PC-3 (cell line): ENCODE results near the gene CAPS2. TPM values are rescaled to one million over a fixed set of nuclear protein-coding genes. Genes with fewer than 3 reads are reported as not detected.

ENCODE experiments used
- ATAC-seq: fragments of 200-7000 bp; cut with Tn5 transposase; 2 replicates; pipeline ENCODE4 v1.9.1; 2020; ENCODE audit warnings: mild to moderate bottlenecking, moderate library complexity
- BruUV-seq: library from RNA; stranded (reverse); fragments of 400-500 nt; replicated peaks from 2 replicates; lab custom pipeline; 2021; lab: Mats Ljungman, UMichigan
- CTCF ChIA-PET: fragments of 300-600 bp; sonication (Branson Sonifier 250); formaldehyde crosslinking; loops from one replicate; lab custom pipeline; 2022; ENCODE audit warnings: antibody characterized with exemption; lab: Charles Lee
- POLR2A ChIA-PET: fragments of 300-600 bp; sonication (Branson Sonifier 250); formaldehyde crosslinking; loops from one replicate; lab custom pipeline; 2022; ENCODE audit warnings: antibody characterized with exemption; ENCODE audit not compliant: unreplicated experiment; lab: Charles Lee
- DNase-seq: peaks from one replicate; pipeline ENCODE4 v3.0.0-alpha.2; 2015
- H2AFZ ChIP-seq: fragments of 300-600 bp; sonication (generic); 2 replicates; pipeline ENCODE4 v1.6.0; 2016; ENCODE audit warnings: antibody characterized with exemption, low read length
- H3F3A ChIP-seq: fragments of 300-600 bp; sonication (generic); one replicate; pipeline ENCODE4 v1.6.0; 2017; ENCODE audit warnings: antibody characterized with exemption, low read length, control low read depth, mild to moderate bottlenecking; ENCODE audit not compliant: unreplicated experiment
- H3K27ac ChIP-seq: fragments of 300-600 bp; sonication (generic); 2 replicates; pipeline ENCODE4 v1.5.1; 2016; ENCODE audit warnings: mild to moderate bottlenecking, low read length
- H3K27me3 ChIP-seq: fragments of 300-600 bp; sonication (generic); 2 replicates; pipeline ENCODE4 v1.6.1; 2016; ENCODE audit warnings: low read length, mixed read lengths
- H3K36me3 ChIP-seq: fragments of 300-600 bp; sonication (generic); 2 replicates; pipeline ENCODE4 v1.6.1; 2016; ENCODE audit warnings: low read depth, mixed run types, low read length, mixed read lengths
- H3K4me1 ChIP-seq: fragments of 300-600 bp; sonication (generic); 2 replicates; pipeline ENCODE4 v1.5.1; 2016; ENCODE audit warnings: low read length; ENCODE audit not compliant: insufficient read depth
- H3K4me2 ChIP-seq: fragments of 300-600 bp; sonication (generic); 2 replicates; pipeline ENCODE4 v1.6.0; 2016; ENCODE audit warnings: low read length
- H3K4me3 ChIP-seq: fragments of 300-600 bp; sonication (generic); 2 replicates; pipeline ENCODE4 v1.5.1; 2016; ENCODE audit warnings: mild to moderate bottlenecking, low read length, mixed read lengths
- H3K79me2 ChIP-seq: fragments of 300-600 bp; sonication (generic); 2 replicates; pipeline ENCODE4 v1.6.1; 2017; ENCODE audit warnings: low read length, mixed read lengths
- H3K9ac ChIP-seq: fragments of 300-600 bp; sonication (generic); 2 replicates; pipeline ENCODE4 v1.6.0; 2016; ENCODE audit warnings: mild to moderate bottlenecking, low read length
- H3K9me2 ChIP-seq: fragments of 300-600 bp; sonication (generic); replicated peaks from 2 replicates; pipeline ENCODE4 v1.6.1; 2016; ENCODE audit warnings: mixed run types, low read length, mixed read lengths
- H3K9me3 ChIP-seq: fragments of 300-600 bp; sonication (generic); 2 replicates; pipeline ENCODE4 v1.6.1; 2016; ENCODE audit warnings: low read length, mixed read lengths
- H4K20me1 ChIP-seq: fragments of 300-600 bp; sonication (generic); 2 replicates; pipeline ENCODE4 v1.6.1; 2016; ENCODE audit warnings: low read length, mixed read lengths
- EZH2 ChIP-seq: fragments of 300-600 bp; sonication (generic); IDR thresholded peaks from one replicate; pipeline ENCODE4 v1.6.1; 2017; ENCODE audit warnings: antibody characterized with exemption, mild to moderate bottlenecking, low read length; ENCODE audit not compliant: unreplicated experiment
- EZH2phosphoT487 ChIP-seq: fragments of 300-600 bp; sonication (generic); IDR thresholded peaks from 2 replicates; pipeline ENCODE4 v1.6.1; 2018; ENCODE audit warnings: mild to moderate bottlenecking, antibody characterized with exemption, low read length, borderline replicate concordance
- intact Hi-C: fragments of 100-400 bp; cut with micrococcal nuclease; formaldehyde crosslinking; loops from 2 replicates; pipeline ENCODE4 v1.9.0; 2023
- total RNA-seq: library from RNA; depleted of rRNA; stranded (reverse); fragments of >200 nt; gene quantifications from 2 replicates; pipeline ENCODE4 v1.2.3, GENCODE V29; 2014
- TF ChIP-seq, protein P1 (sequence below): fragments of 300-600 bp; sonication (generic); conservative IDR thresholded peaks from 2 replicates; pipeline ENCODE4 v1.5.1; 2017; ENCODE audit warnings: antibody characterized with exemption, low read depth, mild to moderate bottlenecking, low read length

CAPS2 gene
- total RNA-seq, 1 experiment from 2014 or later = 8.4 TPM

GRCh38 chr12:75374971-75375370 lies 44.8 kb upstream of the CAPS2 start:
- CTCF ChIA-PET = no interaction called here
- H3F3A ChIP-seq = no peaks in the 10 kb centered on the region
- POLR2A ChIA-PET = no interaction called here

GRCh38 chr12:75366629-75367028 lies 36.5 kb upstream of the CAPS2 start:
- intact Hi-C loops = no loop called here
- Histone ChIP-seq H3K9me3 (no peaks in the 10 kb centered on the region), H3K27ac (no peak overlapping the region), H3K27me3 (no peaks in the 10 kb centered on the region), H3K36me3 (no peaks in the 10 kb centered on the region), H2AFZ (no peak overlapping the region), H3K79me2 (no peaks in the 10 kb centered on the region), H3K4me1 (no peaks in the 10 kb centered on the region), H3K9me2 (no peaks in the 10 kb centered on the region), H3K4me3 (no peak overlapping the region), H3K9ac (no peak overlapping the region), H4K20me1 (no peaks in the 10 kb centered on the region), H3K4me2 (no peak overlapping the region), H3F3A (no peaks in the 10 kb centered on the region)
- ATAC-seq (no peak), DNase-seq (no peak)
- no TSS peak for BruUV-seq
- no peak for TF ChIP-seq EZH2
- no peak for TF ChIP-seq EZH2phosphoT487
- TF ChIP-seq, protein P1, sequence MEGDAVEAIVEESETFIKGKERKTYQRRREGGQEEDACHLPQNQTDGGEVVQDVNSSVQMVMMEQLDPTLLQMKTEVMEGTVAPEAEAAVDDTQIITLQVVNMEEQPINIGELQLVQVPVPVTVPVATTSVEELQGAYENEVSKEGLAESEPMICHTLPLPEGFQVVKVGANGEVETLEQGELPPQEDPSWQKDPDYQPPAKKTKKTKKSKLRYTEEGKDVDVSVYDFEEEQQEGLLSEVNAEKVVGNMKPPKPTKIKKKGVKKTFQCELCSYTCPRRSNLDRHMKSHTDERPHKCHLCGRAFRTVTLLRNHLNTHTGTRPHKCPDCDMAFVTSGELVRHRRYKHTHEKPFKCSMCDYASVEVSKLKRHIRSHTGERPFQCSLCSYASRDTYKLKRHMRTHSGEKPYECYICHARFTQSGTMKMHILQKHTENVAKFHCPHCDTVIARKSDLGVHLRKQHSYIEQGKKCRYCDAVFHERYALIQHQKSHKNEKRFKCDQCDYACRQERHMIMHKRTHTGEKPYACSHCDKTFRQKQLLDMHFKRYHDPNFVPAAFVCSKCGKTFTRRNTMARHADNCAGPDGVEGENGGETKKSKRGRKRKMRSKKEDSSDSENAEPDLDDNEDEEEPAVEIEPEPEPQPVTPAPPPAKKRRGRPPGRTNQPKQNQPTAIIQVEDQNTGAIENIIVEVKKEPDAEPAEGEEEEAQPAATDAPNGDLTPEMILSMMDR = no peak
- ChIA-PET POLR2A (no interaction called here), CTCF (no interaction called here)

More at GRCh38 chr12:75374971-75375370, 44.8 kb upstream of the CAPS2 start:
- ATAC-seq (no peak), DNase-seq (no peak)
- no peaks in the 10 kb centered on the region for H4K20me1 ChIP-seq
- TF ChIP-seq EZH2 (no peak), EZH2phosphoT487 (no peak)
- TF ChIP-seq, protein P1 = no peak
- intact Hi-C loops = no loop called here
- no peak overlapping the region for H2AFZ ChIP-seq
- no peaks in the 10 kb centered on the region for H3K9me3 ChIP-seq
- no peaks in the 10 kb centered on the region for H3K9me2 ChIP-seq
- no peaks in the 10 kb centered on the region for H3K36me3 ChIP-seq
- H3K27ac ChIP-seq = no peak overlapping the region
- no peak overlapping the region for H3K9ac ChIP-seq
- no peaks in the 10 kb centered on the region for H3K4me1 ChIP-seq
- H3K4me3 ChIP-seq = no peak overlapping the region
- H3K4me2 ChIP-seq = no peak overlapping the region
- no peaks in the 10 kb centered on the region for H3K27me3 ChIP-seq
- no peaks in the 10 kb centered on the region for H3K79me2 ChIP-seq
- BruUV-seq = no TSS peak

DNA sequence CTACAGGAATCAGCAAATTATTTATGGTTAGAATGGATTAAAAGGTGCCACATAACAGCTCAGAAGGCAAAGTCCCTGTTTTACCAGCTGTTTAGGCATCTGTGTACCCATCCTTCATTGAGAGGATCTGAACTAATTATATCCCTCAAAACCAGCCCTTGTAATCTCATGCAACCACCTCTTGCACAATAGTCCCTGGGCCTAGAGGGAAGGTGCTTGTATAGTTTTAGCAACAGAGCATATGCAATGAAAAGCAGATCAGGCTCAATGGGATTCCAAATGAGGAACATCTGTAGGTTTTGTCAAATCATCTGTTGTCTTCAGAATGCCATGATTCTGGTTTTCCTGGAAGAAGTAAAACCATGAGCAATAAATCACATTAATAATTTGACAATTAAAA lies 34.8 kb upstream of the CAPS2 start:
- H2AFZ ChIP-seq = no peak overlapping the region
- no peak for ATAC-seq
- ChIA-PET POLR2A (no interaction called here), CTCF (no interaction called here)
- H3F3A ChIP-seq = no peaks in the 10 kb centered on the region
- no peak overlapping the region for H3K4me2 ChIP-seq
- H3K79me2 ChIP-seq = no peaks in the 10 kb centered on the region
- BruUV-seq = no TSS peak
- intact Hi-C loops = no loop called here
- H3K4me3 ChIP-seq = no peak overlapping the region
- H3K9me3 ChIP-seq = no peaks in the 10 kb centered on the region
- no peak for TF ChIP-seq EZH2phosphoT487
- no peak overlapping the region for H3K27ac ChIP-seq
- DNase-seq = no peak
- H3K9ac ChIP-seq = no peak overlapping the region
- no peaks in the 10 kb centered on the region for H4K20me1 ChIP-seq
- no peaks in the 10 kb centered on the region for H3K27me3 ChIP-seq
- H3K36me3 ChIP-seq = no peaks in the 10 kb centered on the region
- no peaks in the 10 kb centered on the region for H3K4me1 ChIP-seq
- no peaks in the 10 kb centered on the region for H3K9me2 ChIP-seq
